Lower leg skin (tissue), 4 donors: ENCODE measurements around the gene EID3. TPM values are rescaled to one million over a fixed set of nuclear protein-coding genes. Genes with fewer than 3 reads are reported as not detected.

Experiments
- DNase-seq, 2 donors: peaks; one replicate each; pipeline ENCODE4 v3.0.0-alpha.2; 2019; ENCODE audit warnings: low spot score in 2 of 2
- H3K4me3 ChIP-seq: fragments of 200-600 bp; sonication (generic); 2 replicates; pipeline ENCODE4 v1.5.1; 2017; ENCODE audit warnings: mild to moderate bottlenecking, low read depth; ENCODE audit not compliant: poor library complexity, severe bottlenecking
- POLR2A ChIP-seq, 2 donors: fragments of 450-650 bp; IDR thresholded peaks; one replicate each; pipeline ENCODE4 v1.6.1; 2016 to 2017; ENCODE audit warnings: antibody characterized with exemption in 2 of 2, mild to moderate bottlenecking in 1 of 2, moderate library complexity in 1 of 2
- WGBS, 2 donors: methylation state at CpG; one replicate each; pipeline ENCODE4 v1.1.5; 2018; 5-methylcytosine and 5-hydroxymethylcytosine counted together
- intact Hi-C: fragments of 100-400 bp; cut with DNase I; formaldehyde crosslinking; loops from one replicate; pipeline ENCODE4 v1.15.0; 2023; ENCODE audit warnings: low total_unique reads
- total RNA-seq, 4 donors: library from RNA; depleted of rRNA; stranded (reverse); fragments of >200 nt; gene quantifications; one replicate each; pipeline ENCODE4 v1.1.0, GENCODE V29; 2016
- TF ChIP-seq, protein P1 (sequence below), 3 donors: fragments of 450-650 bp; IDR thresholded peaks; one replicate each; pipeline ENCODE4 v1.5.1; 2016; ENCODE audit warnings: antibody characterized with exemption in 3 of 3, mild to moderate bottlenecking in 3 of 3, moderate library complexity in 2 of 3

EID3 gene
- total RNA-seq, 4 donors from 2014 or later, result 1.1 to 3.6 (median 3.1) TPM

- DNase-seq, result no peak
- intact Hi-C loops, result no loop called here
- TF ChIP-seq, protein P1, sequence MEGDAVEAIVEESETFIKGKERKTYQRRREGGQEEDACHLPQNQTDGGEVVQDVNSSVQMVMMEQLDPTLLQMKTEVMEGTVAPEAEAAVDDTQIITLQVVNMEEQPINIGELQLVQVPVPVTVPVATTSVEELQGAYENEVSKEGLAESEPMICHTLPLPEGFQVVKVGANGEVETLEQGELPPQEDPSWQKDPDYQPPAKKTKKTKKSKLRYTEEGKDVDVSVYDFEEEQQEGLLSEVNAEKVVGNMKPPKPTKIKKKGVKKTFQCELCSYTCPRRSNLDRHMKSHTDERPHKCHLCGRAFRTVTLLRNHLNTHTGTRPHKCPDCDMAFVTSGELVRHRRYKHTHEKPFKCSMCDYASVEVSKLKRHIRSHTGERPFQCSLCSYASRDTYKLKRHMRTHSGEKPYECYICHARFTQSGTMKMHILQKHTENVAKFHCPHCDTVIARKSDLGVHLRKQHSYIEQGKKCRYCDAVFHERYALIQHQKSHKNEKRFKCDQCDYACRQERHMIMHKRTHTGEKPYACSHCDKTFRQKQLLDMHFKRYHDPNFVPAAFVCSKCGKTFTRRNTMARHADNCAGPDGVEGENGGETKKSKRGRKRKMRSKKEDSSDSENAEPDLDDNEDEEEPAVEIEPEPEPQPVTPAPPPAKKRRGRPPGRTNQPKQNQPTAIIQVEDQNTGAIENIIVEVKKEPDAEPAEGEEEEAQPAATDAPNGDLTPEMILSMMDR (IDR thresholded peaks at IDR 0.05), result no peak
- TF ChIP-seq POLR2A (IDR thresholded peaks at IDR 0.05), result no peak
- H3K4me3 ChIP-seq, result no peak overlapping the region
Observed at GRCh38 chr12:104307655-104308000, 4.1 kb downstream of the EID3 start.

GRCh38 chr12:104309446-104309993 lies 6.0 kb downstream of the EID3 start:
- WGBS, 2 donors, result 93 to 96% methylated on average over 4 of the region's 4 CpGs
- no peak for DNase-seq
- TF ChIP-seq, protein P1 (IDR thresholded peaks at IDR 0.05), result no peak
- TF ChIP-seq POLR2A (IDR thresholded peaks at IDR 0.05), result no peak
- intact Hi-C loops, result no loop called here
- no peak overlapping the region for H3K4me3 ChIP-seq

- TF ChIP-seq POLR2A (IDR thresholded peaks at IDR 0.05), result no peak
- TF ChIP-seq, protein P1 (IDR thresholded peaks at IDR 0.05), result no peak
- 88 to 92% methylated on average over 5 of the region's 5 CpGs for WGBS, 2 donors
- intact Hi-C loops, result no loop called here
- no peak for DNase-seq
- H3K4me3 ChIP-seq, result no peak overlapping the region
Observed at GRCh38 chr12:104310751-104311633, 7.5 kb downstream of the EID3 start.

GRCh38 chr12:104312202-104312601 lies 8.7 kb downstream of the EID3 start:
- intact Hi-C loops, result no loop called here

DNA sequence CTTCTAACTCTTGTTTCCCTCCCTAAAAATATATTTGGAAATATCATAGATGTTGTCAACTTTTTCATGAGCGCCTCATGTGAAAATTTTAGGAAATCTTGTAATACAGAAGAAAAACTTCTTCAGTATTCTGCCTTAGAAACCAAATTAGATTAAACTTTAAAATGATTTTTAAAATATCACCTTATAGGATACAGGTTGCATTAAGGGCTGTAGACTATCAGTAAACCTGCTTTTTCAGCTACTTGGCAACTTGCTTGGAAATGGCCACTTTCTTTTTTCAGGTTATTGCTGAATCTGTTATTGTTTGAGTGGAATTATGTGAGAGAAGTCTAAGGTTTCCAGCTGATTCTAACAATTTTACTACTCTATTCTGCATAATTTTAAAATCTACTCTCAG lies 9.1 kb downstream of the EID3 start:
- TF ChIP-seq, protein P1 (IDR thresholded peaks at IDR 0.05), result no peak
- TF ChIP-seq POLR2A (IDR thresholded peaks at IDR 0.05), result no peak
- WGBS, 2 donors, result 98 to 100% methylated on average over 1 of the region's 1 CpG
- no peak overlapping the region for H3K4me3 ChIP-seq
- intact Hi-C loops, result no loop called here
- no peak for DNase-seq

More at GRCh38 chr12:104312202-104312601, 8.7 kb downstream of the EID3 start:
- no peak overlapping the region for H3K4me3 ChIP-seq
- TF ChIP-seq, protein P1 (IDR thresholded peaks at IDR 0.05), result no peak
- no peak for TF ChIP-seq POLR2A (IDR thresholded peaks at IDR 0.05)
- WGBS, 2 donors, result 94 to 97% methylated on average over 1 of the region's 1 CpG
- no peak for DNase-seq
